Measurements from ENCODE around the gene GALNT3. TPM values are rescaled to one million over a fixed set of nuclear protein-coding genes. Genes with fewer than 3 reads are reported as not detected.

GALNT3 gene
- polyA plus RNA-seq, 1 of the 3 experiments (the other 2 are of a cell fraction), result 0.05 TPM

DNA sequence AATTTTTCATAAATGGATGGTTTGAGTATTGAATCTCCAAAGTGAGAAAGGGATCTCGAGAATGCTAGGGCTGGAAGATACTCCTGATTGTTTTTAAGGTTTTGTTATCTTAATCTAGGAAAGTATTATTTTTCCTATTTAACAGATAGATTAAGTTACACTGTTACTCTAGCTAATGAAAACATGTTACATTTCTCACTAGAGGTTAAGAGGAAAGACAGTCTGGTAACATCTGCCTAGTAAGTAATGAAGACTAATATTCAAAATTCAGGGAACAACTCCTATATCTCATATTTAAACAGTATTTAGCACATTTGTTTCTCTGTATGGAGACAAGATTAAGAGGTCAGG is 2.0 kb downstream of the GALNT3 start:
- Histone ChIP-seq H2AFZ (ENCODE audit: low read depth) (peak overlapping the region; percentile 3; the same call in 1 of the 2 replicates), H4K20me1 (ENCODE audit: insufficient read depth) (no peaks in the 10 kb centered on the region), H3K9me2 (no peaks in the 10 kb centered on the region), H3K4me1 (ENCODE audit: control insufficient read depth in 1 of 2, insufficient read depth in 2 of 2, low read depth in 1 of 2, low read length in 1 of 2) (peaks cover 0 to 26% of the 10 kb centered on the region in 2 experiments; a peak in 2 of 4 replicates), H3K4me3 (ENCODE audit: low read depth in 2 of 2, low read length in 1 of 2) (no peak overlapping the region), H3K79me2 (ENCODE audit: insufficient read depth) (no peaks in the 10 kb centered on the region), H3K27me3 (ENCODE audit: insufficient read depth) (no peaks in the 10 kb centered on the region), H3K27ac (ENCODE audit: low read depth in 2 of 2, low read length in 1 of 2) (peak overlapping the region in 1 of 2 experiments; percentile 29; a peak in 2 of 4 replicates), H3K9ac (no peak overlapping the region), H3K4me2 (no peak overlapping the region), H3K9me3 (no peaks in the 10 kb centered on the region), H3F3A (replicated peaks; ENCODE audit: insufficient read depth) (peaks cover 22% of the 10 kb centered on the region), H3K36me3 (replicated peaks in 1 of 2; ENCODE audit: control insufficient read depth in 1 of 2, insufficient read depth in 2 of 2, low read length in 1 of 2) (no peaks in the 10 kb centered on the region)
- CTCF ChIA-PET, result no interaction called here
- POLR2A ChIA-PET, result no interaction called here
- TF ChIP-seq CHD2 (IDR thresholded peaks at IDR 0.05; ENCODE audit: low read length, partially characterized antibody) (no peak), TAF1 (IDR thresholded peaks at IDR 0.05; ENCODE audit: borderline replicate concordance, low read depth, low read length) (no peak), FOSL2 (IDR thresholded peaks at IDR 0.05; ENCODE audit: borderline replicate concordance, low read depth) (no peak), NFIC (IDR thresholded peaks at IDR 0.05; ENCODE audit: borderline replicate concordance) (no peak), EZH2phosphoT487 (IDR thresholded peaks at IDR 0.05; ENCODE audit: borderline replicate concordance, low read depth) (no peak), GABPA (IDR thresholded peaks at IDR 0.05; ENCODE audit: low read depth) (no peak), ELF1 (IDR thresholded peaks at IDR 0.05) (no peak), TEAD4 (IDR thresholded peaks at IDR 0.05; ENCODE audit: borderline replicate concordance, insufficient read depth) (no peak), RCOR1 (IDR thresholded peaks at IDR 0.05; ENCODE audit: low read length) (no peak), MEF2A (IDR thresholded peaks at IDR 0.05; ENCODE audit: borderline replicate concordance, low read depth) (no peak), GATA2 (CRISPR knock-in tag; IDR thresholded peaks at IDR 0.05) (no peak), FOXM1 (IDR thresholded peaks at IDR 0.05; ENCODE audit: low read depth) (no peak)
- TF ChIP-seq, protein P1, sequence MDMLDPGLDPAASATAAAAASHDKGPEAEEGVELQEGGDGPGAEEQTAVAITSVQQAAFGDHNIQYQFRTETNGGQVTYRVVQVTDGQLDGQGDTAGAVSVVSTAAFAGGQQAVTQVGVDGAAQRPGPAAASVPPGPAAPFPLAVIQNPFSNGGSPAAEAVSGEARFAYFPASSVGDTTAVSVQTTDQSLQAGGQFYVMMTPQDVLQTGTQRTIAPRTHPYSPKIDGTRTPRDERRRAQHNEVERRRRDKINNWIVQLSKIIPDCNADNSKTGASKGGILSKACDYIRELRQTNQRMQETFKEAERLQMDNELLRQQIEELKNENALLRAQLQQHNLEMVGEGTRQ (IDR thresholded peaks at IDR 0.05; ENCODE audit: borderline replicate concordance, low read depth, low read length), result no peak
- TF ChIP-seq, protein P2, sequence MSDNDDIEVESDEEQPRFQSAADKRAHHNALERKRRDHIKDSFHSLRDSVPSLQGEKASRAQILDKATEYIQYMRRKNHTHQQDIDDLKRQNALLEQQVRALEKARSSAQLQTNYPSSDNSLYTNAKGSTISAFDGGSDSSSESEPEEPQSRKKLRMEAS (IDR thresholded peaks at IDR 0.05; ENCODE audit: low read depth), result no peak
- TF ChIP-seq, protein P3, sequence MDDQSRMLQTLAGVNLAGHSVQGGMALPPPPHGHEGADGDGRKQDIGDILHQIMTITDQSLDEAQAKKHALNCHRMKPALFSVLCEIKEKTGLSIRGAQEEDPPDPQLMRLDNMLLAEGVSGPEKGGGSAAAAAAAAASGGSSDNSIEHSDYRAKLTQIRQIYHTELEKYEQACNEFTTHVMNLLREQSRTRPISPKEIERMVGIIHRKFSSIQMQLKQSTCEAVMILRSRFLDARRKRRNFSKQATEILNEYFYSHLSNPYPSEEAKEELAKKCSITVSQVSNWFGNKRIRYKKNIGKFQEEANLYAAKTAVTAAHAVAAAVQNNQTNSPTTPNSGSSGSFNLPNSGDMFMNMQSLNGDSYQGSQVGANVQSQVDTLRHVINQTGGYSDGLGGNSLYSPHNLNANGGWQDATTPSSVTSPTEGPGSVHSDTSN (IDR thresholded peaks at IDR 0.05), result no peak
- no peak for DNase-seq
- 35% methylated on average over 1 of the region's 1 CpG for WGBS (ENCODE audit: low lambda C conversion rate)

DNA sequence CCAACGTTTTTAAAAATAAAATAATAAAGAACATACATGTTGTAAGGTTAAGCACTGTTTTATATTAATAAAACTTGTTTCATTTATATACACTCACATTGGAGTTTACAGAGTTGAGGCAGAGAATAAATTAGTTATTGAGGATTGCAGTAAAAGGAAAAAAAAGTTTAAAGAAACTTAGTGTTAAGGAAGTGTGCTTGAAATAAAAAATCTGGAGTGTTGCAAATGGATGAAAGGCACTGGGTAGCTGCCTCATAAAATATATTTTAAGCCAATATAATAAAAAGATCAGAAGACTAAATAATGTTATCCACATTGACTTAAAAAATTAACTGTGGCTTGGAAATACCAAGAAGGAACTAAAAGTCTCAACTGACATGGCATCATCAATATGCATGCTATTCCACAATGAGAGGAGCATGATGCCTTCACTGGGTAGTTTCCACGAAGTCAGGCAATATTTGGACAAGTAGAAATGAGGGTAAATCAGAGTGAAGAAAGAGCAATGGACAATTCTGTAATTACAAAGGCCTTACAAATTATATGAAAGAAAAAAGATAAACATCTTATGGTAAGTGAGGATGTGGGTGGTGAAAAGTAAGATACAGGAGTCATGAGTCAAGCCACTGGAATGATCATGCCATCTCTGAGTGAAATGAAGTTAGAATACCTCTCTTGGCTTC is 2.5 kb downstream of the GALNT3 start:
- no peak overlapping the region for H3K4me2 ChIP-seq
- H2AFZ ChIP-seq (ENCODE audit: low read depth), result peak overlapping the region; percentile 3; the same call in 1 of the 2 replicates
- ChIA-PET POLR2A (no interaction called here), CTCF (interaction anchor here (0.7 kb wide), 1 partner anchor 9 kb away, joined by 3 read pairs; no protein-coding TSS in a partner anchor)
- H3K9me3 ChIP-seq, result no peaks in the 10 kb centered on the region
- no peak for DNase-seq
- peaks cover 0 to 26% of the 10 kb centered on the region in 2 experiments; a peak in 2 of 4 replicates for H3K4me1 ChIP-seq (ENCODE audit: control insufficient read depth in 1 of 2, insufficient read depth in 2 of 2, low read depth in 1 of 2, low read length in 1 of 2)
- H3K4me3 ChIP-seq (ENCODE audit: low read depth in 2 of 2, low read length in 1 of 2), result no peak overlapping the region
- no peaks in the 10 kb centered on the region for H3K36me3 ChIP-seq (replicated peaks in 1 of 2; ENCODE audit: control insufficient read depth in 1 of 2, insufficient read depth in 2 of 2, low read length in 1 of 2)
- no peaks in the 10 kb centered on the region for H3K79me2 ChIP-seq (ENCODE audit: insufficient read depth)
- H4K20me1 ChIP-seq (ENCODE audit: insufficient read depth), result no peaks in the 10 kb centered on the region
- no peak overlapping the region for H3K9ac ChIP-seq
- 86% methylated on average over 2 of the region's 2 CpGs for WGBS (ENCODE audit: low lambda C conversion rate)
- no peaks in the 10 kb centered on the region for H3K9me2 ChIP-seq
- H3K27ac ChIP-seq (ENCODE audit: low read depth in 2 of 2, low read length in 1 of 2), result peak overlapping the region in 1 of 2 experiments; percentile 29; a peak in 3 of 4 replicates
- no peaks in the 10 kb centered on the region for H3K27me3 ChIP-seq (ENCODE audit: insufficient read depth)
- H3F3A ChIP-seq (replicated peaks; ENCODE audit: insufficient read depth), result peaks cover 24% of the 10 kb centered on the region
- no peak for TF ChIP-seq RCOR1 (IDR thresholded peaks at IDR 0.05; ENCODE audit: low read length)
- no peak for TF ChIP-seq SIN3A (IDR thresholded peaks at IDR 0.05; ENCODE audit: borderline replicate concordance, low read depth, low read length)
- TF ChIP-seq, protein P3 (IDR thresholded peaks at IDR 0.05), result peak; percentile 50; the same call in 1 of the 2 replicates
- peak; percentile 40; the same call in 1 of the 2 replicates for TF ChIP-seq TEAD4 (IDR thresholded peaks at IDR 0.05; ENCODE audit: borderline replicate concordance, insufficient read depth)
- peak; percentile 61; the same call in 1 of the 2 replicates for TF ChIP-seq JUND (IDR thresholded peaks at IDR 0.05)
- TF ChIP-seq, protein P4, sequence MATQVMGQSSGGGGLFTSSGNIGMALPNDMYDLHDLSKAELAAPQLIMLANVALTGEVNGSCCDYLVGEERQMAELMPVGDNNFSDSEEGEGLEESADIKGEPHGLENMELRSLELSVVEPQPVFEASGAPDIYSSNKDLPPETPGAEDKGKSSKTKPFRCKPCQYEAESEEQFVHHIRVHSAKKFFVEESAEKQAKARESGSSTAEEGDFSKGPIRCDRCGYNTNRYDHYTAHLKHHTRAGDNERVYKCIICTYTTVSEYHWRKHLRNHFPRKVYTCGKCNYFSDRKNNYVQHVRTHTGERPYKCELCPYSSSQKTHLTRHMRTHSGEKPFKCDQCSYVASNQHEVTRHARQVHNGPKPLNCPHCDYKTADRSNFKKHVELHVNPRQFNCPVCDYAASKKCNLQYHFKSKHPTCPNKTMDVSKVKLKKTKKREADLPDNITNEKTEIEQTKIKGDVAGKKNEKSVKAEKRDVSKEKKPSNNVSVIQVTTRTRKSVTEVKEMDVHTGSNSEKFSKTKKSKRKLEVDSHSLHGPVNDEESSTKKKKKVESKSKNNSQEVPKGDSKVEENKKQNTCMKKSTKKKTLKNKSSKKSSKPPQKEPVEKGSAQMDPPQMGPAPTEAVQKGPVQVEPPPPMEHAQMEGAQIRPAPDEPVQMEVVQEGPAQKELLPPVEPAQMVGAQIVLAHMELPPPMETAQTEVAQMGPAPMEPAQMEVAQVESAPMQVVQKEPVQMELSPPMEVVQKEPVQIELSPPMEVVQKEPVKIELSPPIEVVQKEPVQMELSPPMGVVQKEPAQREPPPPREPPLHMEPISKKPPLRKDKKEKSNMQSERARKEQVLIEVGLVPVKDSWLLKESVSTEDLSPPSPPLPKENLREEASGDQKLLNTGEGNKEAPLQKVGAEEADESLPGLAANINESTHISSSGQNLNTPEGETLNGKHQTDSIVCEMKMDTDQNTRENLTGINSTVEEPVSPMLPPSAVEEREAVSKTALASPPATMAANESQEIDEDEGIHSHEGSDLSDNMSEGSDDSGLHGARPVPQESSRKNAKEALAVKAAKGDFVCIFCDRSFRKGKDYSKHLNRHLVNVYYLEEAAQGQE (IDR thresholded peaks at IDR 0.05; ENCODE audit: low read depth, low read length), result no peak
- TF ChIP-seq, protein P2 (IDR thresholded peaks at IDR 0.05; ENCODE audit: low read depth), result 0 out of 2 replicates have a peak, but pooled peaks have one; percentile 15
- TF ChIP-seq GABPA (IDR thresholded peaks at IDR 0.05; ENCODE audit: low read depth), result no peak
- no peak for TF ChIP-seq RAD21 (IDR thresholded peaks at IDR 0.05; ENCODE audit: low read length)
